Activated naive CD4-positive, alpha-beta T cell treated with anti-CD3 and anti-CD28 coated beads, Interleukin-2, amount 10 ng/mL, durations not matched to agents 7 days and 5 days (primary cell): ENCODE measurements around the gene C1QC.

Experiments
- CTCF ChIA-PET: fragments of 350-600 bp; sonication (Branson Sonifier 250); formaldehyde crosslinking; loops from one replicate; lab custom pipeline; 2021; ENCODE audit warnings: antibody characterized with exemption; lab: Charles Lee
- DNase-seq: peaks from one replicate; pipeline ENCODE4 v3.0.0-alpha.2; 2020
- H3K27ac Mint-ChIP-seq: one replicate; pipeline ENCODE4 v1.8.0; 2021; ENCODE audit warnings: mild to moderate bottlenecking, moderate library complexity, mixed read lengths
- H3K27me3 Mint-ChIP-seq: one replicate; pipeline ENCODE4 v1.8.0; 2021; ENCODE audit warnings: mild to moderate bottlenecking, mixed read lengths
- H3K36me3 Mint-ChIP-seq: one replicate; pipeline ENCODE4 v1.8.0; 2021; ENCODE audit warnings: mixed read lengths
- H3K4me1 Mint-ChIP-seq: one replicate; pipeline ENCODE4 v1.8.0; 2021; ENCODE audit warnings: mixed read lengths
- H3K4me3 Mint-ChIP-seq: one replicate; pipeline ENCODE4 v1.8.0; 2021; ENCODE audit warnings: mild to moderate bottlenecking, moderate library complexity, mixed read lengths
- H3K9me3 Mint-ChIP-seq: one replicate; pipeline ENCODE4 v1.8.0; 2021; ENCODE audit warnings: mixed read lengths

C1QC gene

GRCh38 chr1:22689505-22689904 lies 46.1 kb downstream of the C1QC start:
- peaks cover 28% of the 10 kb centered on the region for H3K27me3 Mint-ChIP-seq
- no peak overlapping the region for H3K27ac Mint-ChIP-seq
- H3K9me3 Mint-ChIP-seq: no peaks in the 10 kb centered on the region
- no peak for DNase-seq
- no peaks in the 10 kb centered on the region for H3K4me1 Mint-ChIP-seq
- H3K36me3 Mint-ChIP-seq: no peaks in the 10 kb centered on the region
- no peak overlapping the region for H3K4me3 Mint-ChIP-seq
- CTCF ChIA-PET: no interaction called here

GRCh38 chr1:22691031-22691753 lies 47.8 kb downstream of the C1QC start:
- no peaks in the 10 kb centered on the region for H3K9me3 Mint-ChIP-seq
- no peak overlapping the region for H3K4me3 Mint-ChIP-seq
- H3K27me3 Mint-ChIP-seq: peaks cover 14% of the 10 kb centered on the region
- no peaks in the 10 kb centered on the region for H3K4me1 Mint-ChIP-seq
- CTCF ChIA-PET: no interaction called here
- DNase-seq: no peak
- no peaks in the 10 kb centered on the region for H3K36me3 Mint-ChIP-seq
- H3K27ac Mint-ChIP-seq: no peak overlapping the region

- H3K36me3 Mint-ChIP-seq: no peaks in the 10 kb centered on the region
- H3K4me1 Mint-ChIP-seq: no peaks in the 10 kb centered on the region
- H3K4me3 Mint-ChIP-seq: no peak overlapping the region
- peaks cover 7% of the 10 kb centered on the region for H3K27me3 Mint-ChIP-seq
- no peak overlapping the region for H3K27ac Mint-ChIP-seq
- CTCF ChIA-PET: no interaction called here
- no peak for DNase-seq
- no peaks in the 10 kb centered on the region for H3K9me3 Mint-ChIP-seq
These were observed 50.7 kb downstream of the C1QC start for GRCh38 chr1:22694172-22694571.

GRCh38 chr1:22696610-22697009 lies 53.2 kb downstream of the C1QC start:
- DNase-seq: no peak
- CTCF ChIA-PET: no interaction called here
- no peaks in the 10 kb centered on the region for H3K36me3 Mint-ChIP-seq
- H3K4me3 Mint-ChIP-seq: no peak overlapping the region
- H3K9me3 Mint-ChIP-seq: no peaks in the 10 kb centered on the region
- peaks cover 6% of the 10 kb centered on the region for H3K27me3 Mint-ChIP-seq
- no peak overlapping the region for H3K27ac Mint-ChIP-seq
- no peaks in the 10 kb centered on the region for H3K4me1 Mint-ChIP-seq
